SW480 (cell line): Measurements from ENCODE around the gene BUB3.
A peak's percentile ranks its signal among the peaks of the same experiment; 100 is the strongest.
"Not testable (repeated sequence)": the region's sequence is repeated elsewhere in the genome, so short reads cannot be mapped to it uniquely, and the experiment has no call there.

Experiments used
- DNase-seq: peaks from one replicate; pipeline ENCODE4 v3.0.0-alpha.2; 2016; ENCODE audit warnings: low spot score

Gene BUB3

GRCh38 chr10:123154711-123155505 lies 706 bp downstream of the BUB3 start:
- DNase-seq: peak; percentile 63

- DNase-seq: no peak
Measured at GRCh38 chr10:123156078-123156477, 1.9 kb downstream of the BUB3 start.

- DNase-seq: no peak
Measured at GRCh38 chr10:123157210-123157609, 3.0 kb downstream of the BUB3 start.

DNA sequence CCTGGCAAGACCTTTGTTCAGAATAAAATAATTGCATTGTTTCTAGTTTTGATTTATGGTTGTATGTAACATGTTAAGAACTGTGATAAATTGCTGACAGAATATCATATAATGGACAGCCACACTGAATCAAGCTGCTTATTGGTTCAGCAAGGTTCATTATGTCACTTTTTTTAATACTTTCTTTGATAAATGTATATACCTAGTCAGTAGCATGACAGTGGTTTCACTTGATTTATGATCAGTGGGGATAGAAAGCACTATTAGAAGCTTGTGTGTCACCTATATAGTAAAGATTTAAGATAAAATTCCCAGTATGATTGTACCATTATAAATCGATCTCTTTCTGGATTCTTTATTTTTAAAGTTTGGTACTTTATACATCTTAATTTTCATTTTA lies 4.5 kb downstream of the BUB3 start:
- DNase-seq: no peak

DNA sequence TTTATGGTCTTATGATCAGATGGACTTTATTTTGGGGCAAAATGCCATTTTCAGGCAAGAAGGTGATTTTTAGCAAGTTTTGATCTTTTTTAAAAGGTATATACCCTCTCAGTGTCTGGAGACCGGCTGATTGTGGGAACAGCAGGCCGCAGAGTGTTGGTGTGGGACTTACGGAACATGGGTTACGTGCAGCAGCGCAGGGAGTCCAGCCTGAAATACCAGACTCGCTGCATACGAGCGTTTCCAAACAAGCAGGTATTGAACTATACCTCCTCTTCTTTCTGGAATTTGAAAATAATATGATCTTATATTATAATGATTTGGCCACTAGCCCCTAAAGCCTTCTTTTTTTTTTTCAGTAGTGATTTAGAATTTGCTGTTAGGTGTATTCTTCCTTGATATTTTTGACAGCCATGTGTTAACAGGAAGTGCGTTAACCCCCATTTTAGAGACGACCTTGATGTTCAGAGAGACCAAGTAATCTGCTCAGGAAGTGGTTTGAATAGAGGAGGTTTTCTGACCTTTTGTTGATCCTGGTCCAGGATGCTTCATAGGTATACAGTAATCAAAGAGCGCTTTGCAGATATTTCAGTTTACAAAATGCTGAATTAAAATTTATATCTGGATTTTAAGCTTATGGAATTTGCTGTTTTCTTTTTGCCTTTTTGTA lies 6.2 kb downstream of the BUB3 start:
- DNase-seq: no peak

DNA sequence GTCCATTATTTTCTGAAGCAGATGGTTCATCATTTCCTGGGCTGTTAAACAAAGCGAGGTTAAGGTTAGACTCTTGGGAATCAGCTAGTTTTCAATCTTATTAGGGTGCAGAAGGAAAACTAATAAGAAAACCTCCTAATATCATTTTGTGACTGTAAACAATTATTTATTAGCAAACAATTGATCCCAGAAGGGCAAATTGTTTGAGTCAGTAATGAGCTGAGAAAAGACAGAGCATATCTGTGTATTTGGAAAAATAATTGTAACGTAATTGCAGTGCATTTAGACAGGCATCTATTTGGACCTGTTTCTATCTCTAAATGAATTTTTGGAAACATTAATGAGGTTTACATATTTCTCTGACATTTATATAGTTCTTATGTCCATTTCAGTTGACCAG lies 10.1 kb downstream of the BUB3 start:
- no peak for DNase-seq

DNA sequence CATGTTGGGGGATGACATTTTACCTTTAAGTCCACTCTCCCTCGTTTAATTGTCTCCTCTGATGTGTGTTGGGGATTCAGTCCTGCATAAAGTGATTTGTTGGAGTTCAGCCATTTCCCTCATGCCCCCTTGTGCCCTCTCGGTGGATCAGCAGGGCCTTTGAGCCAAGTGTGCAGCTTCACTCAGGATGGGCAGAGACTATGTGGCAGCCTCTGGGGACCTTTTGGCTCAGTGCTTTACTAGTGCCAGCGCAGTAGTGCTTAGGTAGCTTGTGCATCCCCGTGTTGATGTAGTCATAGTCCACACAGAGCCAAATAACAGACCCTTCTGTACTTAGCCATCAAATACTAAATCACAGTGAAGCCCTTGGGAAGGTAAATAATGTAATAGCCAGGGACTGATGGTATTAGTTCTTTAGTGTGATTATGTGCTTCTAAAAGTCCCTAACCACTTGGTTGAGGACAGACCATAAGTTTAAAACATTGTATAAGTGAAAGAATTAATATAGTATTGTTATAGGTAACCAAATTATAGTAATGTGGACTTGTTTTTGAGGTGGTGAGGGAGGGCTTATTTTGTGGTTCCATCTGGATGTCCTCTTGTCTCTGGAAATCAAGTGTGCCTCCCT lies 11.4 kb downstream of the BUB3 start:
- no peak for DNase-seq

GRCh38 chr10:123166618-123167017 lies 12.4 kb downstream of the BUB3 start:
- DNase-seq: no peak

DNA sequence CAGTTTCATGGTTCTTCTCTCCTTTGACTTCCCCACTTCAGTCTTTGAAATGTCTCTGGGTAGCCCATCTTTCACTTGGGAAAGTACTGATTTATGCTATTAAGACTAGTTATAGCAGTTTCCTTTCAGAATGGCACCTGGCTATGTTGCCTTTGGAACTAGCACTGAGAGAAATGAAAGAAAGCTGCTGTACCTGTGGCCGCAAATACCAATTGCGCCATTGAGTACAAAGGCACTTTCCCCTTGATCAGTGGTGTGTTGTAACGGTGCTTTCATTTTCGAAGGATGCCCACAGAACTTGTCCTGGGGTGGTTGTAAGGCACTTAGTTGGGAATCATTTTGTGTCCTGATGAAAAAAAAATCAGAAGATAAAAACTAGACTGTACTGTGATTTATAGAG lies 16.8 kb downstream of the BUB3 start:
- no peak for DNase-seq

DNA sequence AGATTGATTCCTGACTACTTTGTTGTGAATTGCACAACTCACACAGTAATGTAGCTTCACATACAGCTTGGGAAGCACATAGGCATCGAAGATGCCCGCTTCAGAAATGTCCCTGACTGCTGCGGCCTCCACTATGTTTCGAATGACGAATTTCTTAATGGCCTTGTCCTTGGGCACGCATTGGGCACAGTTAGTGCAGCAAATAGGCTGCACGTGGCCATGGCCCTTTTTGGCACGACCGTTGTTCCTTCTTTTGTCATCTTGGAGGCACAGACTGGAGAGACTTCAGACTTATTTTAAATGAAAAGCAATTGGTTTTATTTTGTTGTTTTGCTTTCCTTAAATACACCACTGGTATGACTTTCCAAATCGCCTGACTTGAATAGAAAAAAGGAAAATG lies 17.4 kb downstream of the BUB3 start:
- DNase-seq: not testable (repeated sequence)

- no peak for DNase-seq
Measured at GRCh38 chr10:123175389-123176387, 21.5 kb downstream of the BUB3 start.

DNA sequence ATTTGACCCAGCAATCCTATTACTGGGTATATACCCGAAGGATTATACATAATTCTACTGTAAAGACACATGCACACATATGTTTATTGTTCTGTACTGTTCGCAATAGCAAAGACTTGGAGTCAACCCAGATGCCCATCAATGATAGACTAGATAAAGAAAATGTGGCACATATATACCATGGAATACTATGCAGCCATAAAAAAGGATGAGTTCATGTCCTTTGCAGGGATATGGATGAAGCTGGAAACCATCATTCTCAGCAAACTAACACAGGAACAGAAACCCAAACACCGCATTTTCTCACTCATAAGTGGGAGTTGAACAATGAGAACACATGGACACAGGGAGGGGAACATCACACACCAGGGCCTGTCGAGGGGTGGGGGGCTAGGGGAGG lies 24.2 kb downstream of the BUB3 start:
- not testable (repeated sequence) for DNase-seq

- DNase-seq: no peak
Measured at GRCh38 chr10:123180101-123181090, 26.2 kb downstream of the BUB3 start.

DNA sequence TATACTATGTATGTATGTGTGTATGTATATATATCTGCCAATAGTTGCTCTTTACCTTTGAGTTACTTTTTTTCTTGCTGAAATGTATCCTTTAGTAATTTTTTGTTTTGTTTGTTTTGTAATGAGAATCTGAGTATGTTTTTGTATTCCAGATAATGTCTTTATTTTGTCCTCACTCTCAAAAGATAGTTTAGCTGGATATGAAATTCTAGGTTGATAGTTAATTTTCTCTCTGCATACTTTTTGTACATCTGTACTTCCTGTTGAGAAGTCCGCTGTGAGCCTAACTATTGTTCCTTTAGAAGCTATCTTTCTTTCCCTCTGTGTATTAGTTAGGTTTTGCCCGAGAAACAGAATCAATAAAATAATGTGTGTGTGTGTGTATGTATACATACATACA lies 29.5 kb downstream of the BUB3 start:
- DNase-seq: no peak

DNA sequence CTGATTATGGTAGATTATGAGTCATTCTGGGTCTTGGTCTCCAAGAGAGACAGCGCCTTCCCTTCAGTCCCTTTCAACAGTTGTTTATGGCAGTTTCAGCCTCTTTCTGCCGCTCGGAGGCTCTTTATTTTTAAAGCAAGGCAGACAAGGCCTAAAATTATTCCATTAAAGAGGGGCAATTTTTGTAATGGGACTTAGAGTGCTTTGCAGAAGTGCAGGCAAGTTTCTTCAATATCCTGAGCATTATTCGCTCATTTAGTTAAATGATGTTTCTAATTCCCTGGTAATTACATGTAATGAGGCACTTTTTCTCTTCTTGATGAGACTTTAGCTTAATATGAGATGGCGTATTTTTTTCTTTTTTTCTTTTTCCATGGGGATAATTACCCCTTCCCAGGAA lies 33.6 kb downstream of the BUB3 start:
- no peak for DNase-seq

DNA sequence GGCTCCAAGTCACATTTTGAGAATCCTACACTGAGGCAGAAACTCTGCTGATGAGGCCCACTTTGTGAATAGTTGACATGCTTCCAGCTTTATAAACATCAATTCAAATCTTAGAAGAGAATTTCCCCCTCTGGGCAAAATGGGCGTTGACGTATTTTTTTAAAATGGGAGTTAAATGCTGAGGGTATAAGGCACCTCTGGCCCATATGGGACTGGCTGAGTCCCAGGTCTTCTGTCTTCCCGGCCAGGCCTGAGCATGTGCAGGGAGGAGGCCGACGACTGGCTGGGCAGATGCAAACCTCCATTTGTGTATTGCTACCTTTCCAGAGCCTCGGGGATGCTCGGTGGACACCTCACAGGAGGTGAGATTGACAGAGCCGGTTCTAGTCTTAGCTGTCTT lies 37.7 kb downstream of the BUB3 start:
- DNase-seq: no peak

DNA sequence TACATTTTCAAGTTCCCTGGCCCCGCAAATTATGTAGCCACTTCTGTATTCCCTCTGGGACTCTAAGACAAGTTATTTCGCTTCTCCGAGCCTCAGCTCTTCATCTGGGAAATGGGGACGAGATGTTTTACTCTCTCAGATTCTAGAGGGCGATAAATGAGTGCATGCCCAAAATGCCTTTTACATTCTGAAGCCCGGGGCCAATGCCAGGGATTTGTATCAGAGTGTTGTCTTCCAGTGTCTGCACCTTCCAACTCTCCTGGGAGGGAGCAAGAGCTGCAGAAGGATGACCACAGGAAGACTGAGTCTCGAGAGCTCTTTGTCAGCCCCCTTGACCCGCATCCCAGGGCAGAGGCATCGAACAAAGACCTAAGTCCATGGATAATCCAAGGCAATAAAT lies 39.9 kb downstream of the BUB3 start:
- DNase-seq: no peak

GRCh38 chr10:123200531-123200930 lies 46.3 kb downstream of the BUB3 start:
- DNase-seq: no peak

GRCh38 chr10:123202506-123202905 lies 48.3 kb downstream of the BUB3 start:
- no peak for DNase-seq

DNA sequence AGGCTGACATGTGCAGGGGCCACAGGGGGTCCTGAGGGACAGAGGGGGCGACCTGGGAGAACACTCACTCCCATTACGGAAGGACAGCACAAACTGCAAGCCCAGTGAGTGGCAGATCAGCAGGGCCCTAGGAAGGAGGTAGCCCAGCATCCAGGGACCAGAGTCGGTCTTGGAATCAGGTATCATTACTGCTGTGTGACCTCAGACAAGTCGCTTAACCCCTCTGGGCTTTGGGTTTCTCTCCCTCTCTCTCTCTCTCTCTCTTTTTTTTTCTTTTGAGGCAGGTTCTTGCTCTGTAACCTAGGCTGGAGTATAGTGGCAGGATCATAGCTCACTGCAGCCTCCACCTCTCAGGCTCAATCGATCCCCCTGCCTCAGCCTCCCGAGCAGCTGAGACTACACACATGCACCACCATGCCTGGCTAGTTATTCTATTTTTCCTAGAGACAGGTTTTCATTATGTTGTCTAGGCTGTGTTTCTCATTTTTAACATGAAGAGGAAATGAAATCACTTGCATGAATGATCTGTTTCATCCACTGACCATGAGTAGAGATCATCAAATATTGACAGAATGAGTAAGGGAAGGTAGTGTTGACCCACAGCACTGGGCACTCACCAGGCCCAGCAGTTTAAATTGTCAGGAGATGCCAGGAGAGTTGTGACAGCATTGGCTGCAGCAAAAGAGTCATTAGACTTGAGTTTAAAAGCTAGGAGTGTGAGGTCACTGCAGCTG lies 49.4 kb downstream of the BUB3 start:
- DNase-seq: no peak
